SK-MEL-5 (cell line): Measurements from ENCODE around the gene RAX. TPM values are rescaled to one million over a fixed set of nuclear protein-coding genes. Genes with fewer than 3 reads are reported as not detected.

Experiments
- DNase-seq: peaks from one replicate; pipeline ENCODE4 v3.0.0-alpha.2; 2016; ENCODE audit warnings: low read depth, low spot score
- in situ Hi-C: cut with HindIII; loops from 2 replicates; pipeline ENCODE4 v1.10.0; 2016; ENCODE audit warnings: low sequenced_read_pairs, high pct_unique_total_duplicates, low pct_unique_long_range_greater_than_20kb
- total RNA-seq: library from RNA; depleted of rRNA; stranded (reverse); fragments of >200 nt; shearing (Covaris generic); gene quantifications from 2 replicates; pipeline ENCODE4 v1.2.3, GENCODE V29; 2014

Gene RAX
- total RNA-seq, 1 experiment from 2014 or later: not detected

DNA sequence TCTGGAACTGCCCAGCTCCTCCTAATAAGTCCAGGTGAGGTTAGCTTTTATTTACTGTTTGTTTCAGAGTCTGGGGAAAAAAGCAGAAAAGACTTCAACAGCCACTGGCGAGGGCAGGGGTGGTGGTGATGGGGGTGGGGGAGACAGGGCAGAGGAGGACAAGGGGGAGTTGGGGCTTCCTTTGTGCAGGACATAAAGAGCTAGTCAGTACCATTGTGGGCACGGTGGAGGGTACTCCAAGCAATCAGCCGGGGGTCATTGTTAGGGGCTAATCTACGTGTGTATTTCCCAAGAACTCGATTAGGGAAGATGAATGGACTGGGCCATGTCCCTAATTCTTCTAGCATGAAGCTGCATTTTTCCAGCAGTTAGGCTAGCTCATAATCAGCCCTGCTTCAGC lies 2.8 kb upstream of the RAX start:
- in situ Hi-C loops: no loop called here
- no peak for DNase-seq

DNA sequence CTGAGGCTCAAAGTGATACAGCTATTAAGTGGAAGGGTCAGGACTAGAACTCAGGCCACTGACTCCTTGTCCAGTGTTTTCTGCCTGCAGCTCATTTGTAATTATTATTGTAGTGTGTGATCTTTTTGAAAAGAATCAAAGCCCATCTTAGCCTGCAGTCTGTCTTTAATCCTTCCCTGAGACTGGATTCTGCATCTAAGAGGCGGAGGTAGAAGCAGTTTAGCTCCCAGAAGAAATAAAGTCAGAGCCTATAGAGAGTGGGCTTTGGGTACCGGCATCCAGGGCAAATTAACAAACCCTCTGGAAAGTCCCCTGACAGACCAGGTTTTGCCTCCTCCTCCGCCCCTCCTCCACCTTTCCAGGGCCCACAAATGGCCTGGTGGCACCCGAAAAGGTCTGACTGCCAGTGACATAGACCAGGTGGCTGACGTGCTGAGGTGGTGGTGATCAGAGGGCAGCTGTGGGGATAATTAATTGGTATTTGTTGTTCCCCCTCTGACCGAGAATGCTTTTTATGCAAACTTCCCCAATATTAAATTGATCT lies 2.2 kb upstream of the RAX start:
- in situ Hi-C loops: no loop called here
- no peak for DNase-seq

DNA sequence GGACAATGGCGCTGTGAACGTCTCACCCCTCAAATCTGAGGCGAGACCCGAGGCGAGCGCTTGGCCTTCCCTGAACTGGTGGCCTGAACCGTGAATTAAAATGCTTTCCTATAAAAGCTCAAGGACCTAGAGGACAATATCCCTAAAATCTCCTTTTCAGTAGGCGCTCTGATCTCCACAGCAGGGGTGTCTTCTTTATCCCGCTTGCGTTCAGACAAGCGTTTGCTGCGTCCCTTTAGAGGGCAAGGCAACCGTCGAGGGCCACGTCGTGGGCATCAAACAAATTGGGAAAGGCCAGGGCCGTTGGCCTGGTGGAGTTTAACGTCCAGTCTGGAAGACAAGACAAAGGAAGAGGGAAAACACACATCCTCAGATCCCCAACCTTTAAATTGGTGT lies 1.3 kb upstream of the RAX start:
- in situ Hi-C loops: no loop called here
- DNase-seq: no peak

DNA sequence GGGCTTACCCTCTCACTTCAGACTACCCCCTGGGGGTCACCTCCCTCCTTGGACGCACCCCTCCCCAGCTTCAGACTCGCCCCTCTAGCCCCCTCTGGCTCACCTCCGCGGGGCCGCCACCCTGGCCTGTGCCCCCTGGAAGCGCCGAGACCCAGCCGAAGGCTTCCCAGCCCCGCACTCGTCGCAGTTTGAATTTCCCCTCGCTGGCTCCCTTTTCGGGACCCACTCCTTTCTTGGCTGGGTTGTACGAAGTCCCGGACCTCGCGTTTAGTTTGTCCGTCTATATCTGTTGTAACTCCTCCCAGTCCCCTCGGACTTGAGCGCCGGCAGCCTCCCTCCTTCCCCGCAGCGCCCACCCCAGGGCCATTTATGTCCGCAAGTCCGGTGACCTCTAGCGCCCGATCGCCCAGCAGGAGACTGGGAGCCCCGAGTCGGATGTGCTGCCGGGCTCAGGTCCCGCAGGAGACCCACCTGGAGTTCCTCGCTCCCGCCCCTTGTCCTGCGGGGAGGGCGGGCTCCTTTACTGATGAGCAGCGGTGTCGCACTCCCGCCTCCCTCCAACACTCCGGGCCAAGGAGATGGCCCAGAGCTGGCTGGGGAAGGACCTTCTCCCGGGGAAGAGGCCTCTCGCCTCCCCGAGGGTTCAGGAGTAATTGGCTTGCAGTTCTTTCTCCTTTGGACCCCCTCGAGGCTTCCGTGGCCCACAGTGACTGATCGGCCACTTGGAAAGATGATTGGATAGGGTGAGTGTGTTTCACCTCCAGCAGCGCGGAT lies 692 bp upstream of the RAX start:
- DNase-seq: no peak
- in situ Hi-C loops: no loop called here

DNA sequence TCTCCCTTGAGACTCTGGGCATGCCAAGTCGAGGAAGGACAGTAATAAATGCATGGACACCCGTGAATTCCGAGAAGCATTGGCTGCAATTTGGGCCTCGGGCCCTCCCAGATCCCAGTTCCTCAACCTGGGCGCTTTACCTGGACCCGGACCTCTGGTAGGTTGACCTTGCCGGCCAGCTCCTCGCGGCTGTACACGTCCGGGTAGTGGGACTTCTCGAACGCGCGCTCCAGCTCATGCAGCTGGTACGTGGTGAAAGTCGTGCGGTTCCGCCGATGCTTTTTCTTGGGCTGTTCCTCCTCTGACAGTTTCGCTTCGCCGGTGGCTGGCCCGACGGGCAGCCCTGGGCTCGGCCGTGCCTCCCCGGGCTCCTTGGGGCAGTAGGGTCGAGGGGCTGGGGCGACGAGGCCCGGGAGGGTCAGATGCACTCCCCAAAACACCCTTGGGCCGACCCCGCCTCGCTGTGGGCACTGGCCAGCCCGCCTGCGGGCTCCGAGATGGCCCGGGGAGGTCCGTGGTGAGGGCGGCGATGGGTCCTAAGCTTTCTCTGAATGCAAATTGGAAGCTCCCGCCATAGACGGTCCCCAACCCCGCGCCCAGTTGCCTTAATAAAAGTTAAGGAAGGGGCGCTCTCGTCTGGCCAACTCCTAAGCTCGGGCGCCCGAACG lies 899 bp downstream of the RAX start:
- in situ Hi-C loops: no loop called here
- DNase-seq: no peak

DNA sequence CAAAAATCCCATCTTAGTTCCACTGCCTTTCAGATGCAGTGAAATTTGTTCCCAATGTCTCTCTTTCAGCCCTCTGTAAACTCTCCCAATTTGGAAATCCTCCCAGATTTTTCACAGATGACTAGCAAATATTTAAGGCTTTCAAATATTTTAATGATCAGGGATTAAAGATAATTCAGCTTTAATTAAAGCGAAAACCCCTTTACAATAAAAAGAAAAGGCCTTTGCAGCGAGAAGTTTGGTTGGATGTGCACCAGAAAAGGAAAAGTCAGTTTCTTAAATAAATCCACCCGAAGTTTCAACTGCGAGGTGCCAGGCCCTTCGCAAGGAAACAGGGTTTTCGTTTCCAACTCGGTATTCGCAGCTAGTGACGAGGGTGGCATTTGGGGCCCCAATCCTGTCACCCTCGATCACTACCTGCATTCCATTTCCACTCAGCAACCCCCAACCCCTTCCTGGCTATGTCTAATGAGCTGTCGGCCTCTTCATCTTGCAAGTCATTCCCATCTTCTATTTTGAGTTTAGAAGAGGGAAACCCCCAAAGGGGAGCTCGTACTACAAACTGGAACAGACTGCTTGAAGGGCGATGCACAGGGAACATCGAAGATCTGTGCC lies 1.5 kb downstream of the RAX start:
- DNase-seq: no peak
- in situ Hi-C loops: no loop called here

DNA sequence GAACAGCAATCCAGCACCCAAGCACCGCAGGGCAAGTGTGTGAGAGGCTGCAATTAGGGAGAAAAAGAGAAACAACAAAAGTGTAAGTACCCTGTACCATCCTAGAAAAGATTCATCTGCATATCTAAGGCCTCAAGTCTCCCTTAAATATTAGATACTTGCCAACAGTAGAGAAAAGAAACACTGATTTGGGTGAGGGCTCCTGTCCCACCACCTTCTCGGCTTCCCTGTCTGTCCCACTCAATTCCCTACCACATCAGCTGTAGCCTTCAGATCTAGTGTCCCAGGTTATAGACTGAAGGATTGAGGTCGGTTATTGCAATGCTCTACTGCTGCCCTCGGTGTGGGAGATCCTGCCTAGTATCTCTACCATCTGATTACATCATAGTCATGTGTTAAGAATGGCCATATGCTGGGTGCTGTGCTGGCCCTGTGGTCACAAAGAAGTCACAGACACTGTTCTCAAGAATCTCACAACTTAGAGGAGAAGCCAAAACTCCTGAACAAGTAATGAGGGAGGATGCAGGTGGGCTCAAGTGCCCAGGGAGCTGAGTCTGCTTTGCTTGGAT lies 2.5 kb downstream of the RAX start:
- in situ Hi-C loops: no loop called here
- DNase-seq: no peak

DNA sequence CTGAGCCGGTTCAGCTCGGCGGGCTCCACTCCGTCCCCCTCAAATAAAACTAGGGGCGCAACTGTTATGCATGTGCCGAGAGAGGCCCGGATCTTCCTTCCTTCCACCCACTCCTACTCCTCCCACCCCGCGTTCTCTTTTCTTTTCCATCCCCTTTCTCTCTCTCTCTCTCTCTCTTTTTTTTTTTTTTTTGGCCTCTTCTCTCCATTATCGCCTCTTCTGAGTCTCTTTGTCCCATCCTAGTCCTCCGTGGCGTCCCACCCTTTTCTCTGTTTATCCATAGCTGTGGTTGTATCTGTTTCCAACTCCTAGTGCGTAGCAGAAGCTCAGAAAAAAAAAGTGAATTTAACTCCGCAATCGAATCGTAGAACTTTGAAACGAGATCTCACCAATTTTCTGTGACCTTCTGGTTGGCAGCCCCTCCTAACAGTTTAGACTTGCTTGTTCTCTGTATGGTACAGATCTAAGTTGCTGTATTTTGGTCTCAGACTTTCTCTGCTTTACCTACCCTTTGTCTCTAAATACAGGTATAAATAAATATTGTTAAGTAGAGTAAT lies 3.6 kb downstream of the RAX start:
- DNase-seq: no peak

DNA sequence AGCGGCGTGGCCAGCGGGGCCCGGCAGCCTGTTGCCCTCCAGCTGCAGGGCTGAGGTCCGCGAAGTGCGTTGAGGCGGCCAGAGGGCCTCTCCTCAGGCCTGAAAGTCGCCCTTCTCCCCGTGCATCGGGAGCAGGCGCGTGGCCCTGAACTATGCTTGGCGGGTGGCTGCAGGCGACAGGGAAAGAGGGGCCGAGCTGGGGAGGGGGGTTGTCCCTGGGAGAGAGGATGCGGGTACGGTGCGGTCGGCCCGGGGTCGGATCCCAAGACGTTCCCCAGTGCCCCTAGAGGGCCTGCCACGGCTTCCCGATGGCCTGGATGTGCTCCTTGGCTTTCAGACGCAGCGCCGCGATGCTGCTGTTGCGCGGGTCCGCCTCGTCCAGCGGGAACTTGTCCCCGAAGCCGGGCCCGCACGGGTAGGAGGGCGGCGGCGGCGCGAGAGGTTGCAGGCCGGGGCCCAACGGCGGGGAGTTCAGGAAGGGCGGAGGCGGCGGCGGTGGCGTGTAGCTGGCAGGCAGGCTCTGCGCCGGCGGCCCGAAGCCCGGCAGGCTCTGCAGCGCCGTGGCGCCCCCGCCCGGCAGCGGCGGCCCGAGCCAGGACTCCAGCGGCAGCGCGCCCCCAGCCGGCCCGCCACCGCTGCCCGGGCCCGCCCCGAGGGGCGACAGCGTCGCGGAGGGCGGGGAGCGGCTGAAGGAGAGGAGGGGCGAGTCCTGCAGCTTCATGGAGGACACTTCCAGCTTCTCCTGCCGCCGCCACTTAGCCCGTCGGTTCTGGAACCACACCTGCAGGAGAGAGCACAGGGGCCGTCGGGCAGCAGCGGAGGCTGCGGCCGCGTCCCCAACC lies 4.3 kb downstream of the RAX start:
- peak; percentile 32 for DNase-seq
- in situ Hi-C loops: no loop called here

More for the DNA sequence above, 3.6 kb downstream of the RAX start:
- in situ Hi-C loops: no loop called here

DNA sequence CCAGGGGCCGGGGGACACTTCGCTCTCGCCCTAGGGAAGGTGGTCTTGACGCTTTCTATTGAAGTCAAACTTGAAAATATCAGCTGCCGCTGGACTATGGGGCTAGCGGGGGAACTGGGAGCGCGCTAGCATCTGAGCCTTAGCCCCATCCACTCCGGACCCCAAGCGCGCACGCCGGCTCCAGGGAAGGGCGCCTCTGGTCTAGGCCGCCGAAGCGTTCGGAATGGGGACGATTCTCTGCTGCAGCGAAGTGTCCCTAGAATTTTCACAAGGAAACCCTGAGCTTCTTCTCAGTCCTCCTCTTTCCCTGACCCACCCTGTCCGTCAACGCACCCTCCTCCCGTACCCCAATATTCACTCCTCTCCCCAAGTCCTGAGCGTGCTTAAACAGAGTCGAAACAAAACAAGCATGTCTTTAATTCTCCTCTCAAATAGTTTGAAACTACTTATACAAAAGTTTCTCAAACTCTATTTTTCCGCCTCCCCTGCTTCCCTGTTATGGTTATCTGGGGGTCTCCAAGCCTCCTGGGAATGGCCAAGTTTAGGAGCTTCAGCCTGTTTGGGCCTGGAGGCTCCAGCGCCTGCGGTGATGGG lies 5.0 kb downstream of the RAX start:
- in situ Hi-C loops: no loop called here
- DNase-seq: no peak

DNA sequence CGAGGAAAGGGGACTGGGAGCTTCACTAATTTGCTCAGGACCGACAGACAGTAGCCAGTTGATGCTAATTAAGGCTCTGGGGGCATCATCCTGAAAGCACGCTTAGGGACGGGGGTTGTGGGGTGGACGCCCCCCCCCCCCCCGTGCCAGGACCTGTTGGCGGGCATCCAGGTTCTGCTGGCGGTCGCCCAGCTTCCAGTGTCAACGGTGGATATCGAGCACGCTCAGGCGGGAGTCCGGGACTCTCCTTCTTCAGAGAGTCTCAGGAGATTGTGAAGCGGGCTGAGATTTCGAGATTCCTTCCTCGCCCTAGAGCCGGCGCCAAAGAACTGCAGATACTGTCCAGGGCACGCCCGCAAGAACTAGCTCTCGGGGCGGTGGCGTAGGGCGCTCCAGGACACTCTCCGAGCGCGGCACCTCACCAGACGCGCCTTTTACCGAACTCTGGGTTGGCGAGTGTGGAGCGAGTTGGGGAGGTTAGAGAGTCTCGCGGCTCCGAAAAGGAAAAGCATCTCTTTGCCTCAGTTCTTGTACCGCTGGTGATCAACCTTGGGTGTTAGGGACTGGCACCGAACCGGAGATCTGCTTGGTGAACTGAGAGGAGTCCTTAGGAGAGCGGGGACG lies 5.6 kb downstream of the RAX start:
- in situ Hi-C loops: no loop called here
- peak; percentile 13 for DNase-seq

DNA sequence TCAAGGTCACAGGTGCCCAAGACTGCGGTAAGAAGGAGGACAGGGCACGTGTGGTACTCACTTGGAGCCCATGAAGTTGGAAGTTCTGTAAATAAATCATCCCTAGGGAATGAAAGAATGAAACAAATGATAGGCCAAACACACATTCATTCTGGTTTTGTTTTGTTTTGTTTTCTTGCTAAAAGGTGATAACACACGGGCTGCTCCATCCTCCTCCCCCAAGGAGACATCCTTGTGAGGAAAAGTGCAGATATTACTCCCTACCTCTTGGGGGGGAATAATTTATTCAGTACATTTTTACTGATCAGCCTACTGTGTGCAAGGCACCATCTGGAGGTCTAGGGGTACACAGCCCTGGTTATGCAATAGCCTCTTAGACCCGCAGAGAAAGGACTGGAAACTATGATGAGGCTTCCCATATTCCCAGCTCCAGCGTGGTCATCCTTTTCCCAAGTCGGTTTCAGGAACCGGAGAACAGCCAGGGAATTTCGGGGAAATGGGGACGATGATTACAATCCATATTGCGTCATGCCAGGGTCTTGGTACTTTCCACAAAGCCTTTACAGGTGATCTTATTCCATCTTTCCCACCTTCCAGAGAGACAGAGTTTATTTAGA lies 6.3 kb downstream of the RAX start:
- in situ Hi-C loops: no loop called here
- no peak for DNase-seq

DNA sequence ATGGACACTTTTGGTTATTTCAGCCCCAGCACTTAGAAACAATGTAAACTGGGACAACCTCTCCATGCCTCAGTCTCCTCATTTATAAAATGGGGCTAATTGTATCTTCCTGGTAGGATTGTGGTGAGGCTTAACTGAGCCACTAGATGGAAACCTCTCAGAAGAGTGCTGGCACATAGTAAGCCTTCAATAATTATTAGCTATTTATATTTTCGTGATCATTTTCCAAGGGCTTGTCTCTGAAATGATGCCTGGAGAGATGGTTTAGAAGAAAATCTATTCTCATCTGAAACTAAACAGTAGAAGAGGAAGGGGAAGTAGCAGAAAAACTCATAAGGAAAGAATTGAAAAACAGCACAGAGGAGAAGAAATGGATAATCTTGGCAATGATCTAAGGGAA lies 6.8 kb downstream of the RAX start:
- in situ Hi-C loops: no loop called here
- DNase-seq: no peak

DNA sequence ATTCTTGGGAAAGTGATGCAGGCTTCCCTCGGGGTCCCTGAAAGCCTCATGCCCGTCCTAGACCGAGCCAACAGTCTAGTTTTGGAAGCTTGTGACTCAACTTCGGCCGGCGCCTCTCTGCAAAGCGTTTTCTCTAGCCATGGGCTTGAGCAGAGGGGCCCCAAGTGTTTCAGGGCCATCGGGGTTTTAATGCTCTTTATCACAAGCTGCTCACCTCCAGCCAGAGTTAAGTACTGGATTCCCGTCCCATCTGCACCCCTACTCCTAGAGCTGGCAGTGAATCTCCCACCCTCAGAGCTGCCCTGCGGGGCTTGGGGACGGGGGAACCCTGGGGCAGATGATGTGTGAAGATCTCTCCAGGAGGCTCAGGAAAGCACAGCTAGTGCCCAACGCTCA lies 7.3 kb downstream of the RAX start:
- no peak for DNase-seq
- in situ Hi-C loops: no loop called here

DNA sequence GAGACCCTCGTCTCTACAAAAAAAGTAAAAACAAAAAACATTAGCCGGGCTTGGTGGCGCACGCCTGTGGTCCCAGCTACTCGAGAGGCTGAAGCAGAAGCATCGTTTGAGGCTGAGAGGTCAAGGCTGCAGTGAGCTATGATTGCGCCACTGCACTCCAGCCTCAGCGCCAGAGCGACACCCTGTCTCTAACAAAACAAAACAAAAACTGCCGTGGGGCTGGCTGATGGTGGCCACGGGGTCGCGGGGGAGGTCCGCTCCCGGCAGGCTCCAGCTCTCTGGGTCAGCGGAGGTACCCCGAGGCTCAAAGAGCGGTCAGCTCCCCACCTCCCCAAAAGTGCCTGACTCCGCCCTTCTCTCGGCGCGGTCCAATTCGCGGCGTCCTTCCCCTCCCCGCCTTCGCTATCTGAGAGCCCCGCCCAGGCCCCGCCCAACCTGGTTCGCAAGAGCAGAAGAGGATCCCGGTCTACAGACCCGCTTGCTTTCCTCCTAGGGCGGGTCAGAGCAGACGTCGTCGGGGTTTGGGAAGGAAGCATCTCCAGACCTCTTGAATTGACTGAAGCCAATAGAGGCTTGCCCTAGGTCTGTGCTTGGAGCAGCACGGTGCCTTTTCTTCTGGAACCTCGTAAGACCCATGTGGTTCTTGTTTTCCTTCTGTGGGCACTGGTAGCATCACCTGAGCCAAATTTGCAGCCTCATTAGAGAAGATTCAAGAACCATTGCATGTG lies 7.8 kb downstream of the RAX start:
- in situ Hi-C loops: no loop called here
- DNase-seq: peak; percentile 47
